GM23338 (cell line): Measurements from ENCODE around the gene PTMA. TPM values are rescaled to one million over a fixed set of nuclear protein-coding genes. Genes with fewer than 3 reads are reported as not detected.

ENCODE experiments used
- ATAC-seq: fragments of 200-7000 bp; cut with Tn5 transposase; 3 replicates; pipeline ENCODE4 v1.9.1; 2020
- DNase-seq: peaks from one replicate; pipeline ENCODE4 v3.0.0-alpha.2; 2015; ENCODE audit warnings: low spot score
- H2AFZ ChIP-seq: fragments of 200-600 bp; sonication (generic); 2 replicates; pipeline ENCODE4 v1.8.0; 2016; ENCODE audit warnings: antibody characterized with exemption, mild to moderate bottlenecking, moderate library complexity
- H3F3A ChIP-seq: fragments of 200-600 bp; sonication (generic); replicated peaks from 2 replicates; pipeline ENCODE4 v1.8.0; 2017; ENCODE audit warnings: antibody characterized with exemption, mixed run types, low read depth
- H3K27ac ChIP-seq: fragments of 200-600 bp; sonication (generic); 2 replicates; pipeline ENCODE4 v1.6.1; 2016; ENCODE audit warnings: low read depth
- H3K27me3 ChIP-seq: fragments of 200-600 bp; sonication (generic); 2 replicates; pipeline ENCODE4 v1.8.0; 2016; ENCODE audit warnings: mild to moderate bottlenecking, mixed run types, moderate library complexity; ENCODE audit not compliant: insufficient read depth
- H3K36me3 ChIP-seq: fragments of 200-600 bp; sonication (generic); 2 replicates; pipeline ENCODE4 v1.8.0; 2016; ENCODE audit warnings: mild to moderate bottlenecking; ENCODE audit not compliant: insufficient read depth
- H3K4me1 ChIP-seq: fragments of 200-600 bp; sonication (generic); 2 replicates; pipeline ENCODE4 v1.8.0; 2016; ENCODE audit warnings: mild to moderate bottlenecking, moderate library complexity; ENCODE audit not compliant: insufficient read depth
- H3K4me2 ChIP-seq: fragments of 200-600 bp; sonication (generic); 2 replicates; pipeline ENCODE4 v1.7.1; 2017; ENCODE audit warnings: mixed run types
- H3K4me3 ChIP-seq: fragments of 200-600 bp; sonication (generic); 2 replicates; pipeline ENCODE4 v1.6.1; 2016; ENCODE audit warnings: mixed run types
- H3K79me2 ChIP-seq: fragments of 200-600 bp; sonication (generic); replicated peaks from 2 replicates; pipeline ENCODE4 v1.8.0; 2017; ENCODE audit warnings: mild to moderate bottlenecking; ENCODE audit not compliant: insufficient read depth
- H3K9me2 ChIP-seq: fragments of 200-600 bp; sonication (generic); 2 replicates; pipeline ENCODE4 v1.8.0; 2017; ENCODE audit not compliant: insufficient read depth
- H4K20me1 ChIP-seq: fragments of 200-600 bp; sonication (generic); replicated peaks from 2 replicates; pipeline ENCODE4 v1.8.0; 2017; ENCODE audit warnings: mild to moderate bottlenecking; ENCODE audit not compliant: insufficient read depth
- H3K27ac Mint-ChIP-seq: 2 replicates; pipeline ENCODE4 v1.8.0; 2020; ENCODE audit warnings: inconsistent platforms, mild to moderate bottlenecking, moderate library complexity, mixed read lengths
- H3K27me3 Mint-ChIP-seq: 3 replicates; pipeline ENCODE4 v1.8.0; 2022; ENCODE audit warnings: low read depth, mild to moderate bottlenecking, moderate library complexity, mixed read lengths, inconsistent platforms; ENCODE audit not compliant: insufficient read depth, poor library complexity
- H3K36me3 Mint-ChIP-seq: 3 replicates; pipeline ENCODE4 v1.8.0; 2021; ENCODE audit warnings: low read depth, mild to moderate bottlenecking, inconsistent platforms, moderate library complexity, mixed read lengths
- H3K4me1 Mint-ChIP-seq: 3 replicates; pipeline ENCODE4 v1.8.0; 2020; ENCODE audit warnings: mild to moderate bottlenecking, inconsistent platforms, mixed read lengths
- H3K4me3 Mint-ChIP-seq: 3 replicates; pipeline ENCODE4 v1.8.0; 2021; ENCODE audit warnings: moderate library complexity, mild to moderate bottlenecking, inconsistent platforms, mixed read lengths
- H3K9me3 Mint-ChIP-seq: 3 replicates; pipeline ENCODE4 v1.8.0; 2020; ENCODE audit warnings: moderate library complexity, mild to moderate bottlenecking, inconsistent platforms, mixed read lengths
- CREB1 ChIP-seq: fragments of 250-450 bp; sonication (Bioruptor Pico); IDR thresholded peaks from 2 replicates; pipeline ENCODE4 v1.5.0; 2020; ENCODE audit warnings: low read depth, mild to moderate bottlenecking, moderate library complexity
- CTCF ChIP-seq, 2 experiments: fragments of 200-600 bp in 1 of 2; sonication (generic) in 1 of 2; conservative IDR thresholded peaks; 2 replicates each; pipeline versions ENCODE4 v1.5.1 to v1.6.1; 2016 to 2017; ENCODE audit warnings: antibody characterized with exemption in 2 of 2, low read depth in 2 of 2, mild to moderate bottlenecking in 2 of 2, moderate library complexity in 1 of 2
- ETS1 ChIP-seq: IDR thresholded peaks from 2 replicates; pipeline ENCODE4 v1.6.1; 2016; ENCODE audit warnings: antibody characterized with exemption
- EZH2 ChIP-seq: fragments of 200-600 bp; sonication (generic); IDR thresholded peaks from one replicate; pipeline ENCODE4 v1.8.0; 2017; ENCODE audit warnings: antibody characterized with exemption, mild to moderate bottlenecking, low read depth; ENCODE audit not compliant: unreplicated experiment
- EZH2phosphoT487 ChIP-seq: fragments of 200-600 bp; sonication (generic); IDR thresholded peaks from one replicate; pipeline ENCODE4 v1.8.1; 2018; ENCODE audit warnings: antibody characterized with exemption; ENCODE audit not compliant: unreplicated experiment
- JUNB ChIP-seq: IDR thresholded peaks from one replicate; pipeline ENCODE4 v1.6.1; 2016; ENCODE audit warnings: antibody characterized with exemption; ENCODE audit not compliant: unreplicated experiment
- NANOG ChIP-seq: IDR thresholded peaks from 2 replicates; pipeline ENCODE4 v1.6.1; 2016; ENCODE audit warnings: antibody characterized with exemption, borderline replicate concordance
- POLR2AphosphoS5 ChIP-seq: IDR thresholded peaks from 2 replicates; pipeline ENCODE4 v1.6.1; 2016; ENCODE audit warnings: antibody characterized with exemption, low read depth
- STAT1 ChIP-seq: IDR thresholded peaks from one replicate; pipeline ENCODE4 v1.6.1; 2016; ENCODE audit warnings: antibody characterized with exemption; ENCODE audit not compliant: unreplicated experiment
- ZNF114 ChIP-seq: fragments of 250-450 bp; sonication (Bioruptor Pico); IDR thresholded peaks from 2 replicates; pipeline ENCODE4 v1.5.0; 2020; ENCODE audit warnings: mild to moderate bottlenecking, moderate library complexity
- ZNF331 ChIP-seq: fragments of 250-450 bp; sonication (Bioruptor Pico); IDR thresholded peaks from 2 replicates; pipeline ENCODE4 v1.5.0; 2020; ENCODE audit warnings: low read depth, mild to moderate bottlenecking, moderate library complexity
- ZNF462 ChIP-seq: fragments of 250-450 bp; sonication (Bioruptor Pico); IDR thresholded peaks from 2 replicates; pipeline ENCODE4 v1.5.0; 2020; ENCODE audit warnings: mild to moderate bottlenecking, moderate library complexity
- polyA plus RNA-seq: library from polyadenylated mRNA; unstranded; fragments of >200 nt; fragmentation: Nextera tagmentation; extraction: Ambion mirVana; gene quantifications from 2 replicates; pipeline ENCODE4 v1.2.1, GENCODE V29; 2016
- total RNA-seq: library from RNA; depleted of rRNA; stranded (reverse); fragments of >200 nt; shearing (Covaris generic); gene quantifications from 2 replicates; pipeline ENCODE4 v1.2.3, GENCODE V29; 2014

Gene PTMA
- total and polyA plus RNA-seq, 2 experiments from 2014 or later, result 1,861 to 8,990 TPM

GRCh38 chr2:231666171-231667095, 41.9 kb upstream of the PTMA start (continued):
- no peak for TF ChIP-seq CTCF (conservative IDR thresholded peaks at IDR 0.05; ENCODE audit: low read depth in 2 of 2)
- no peak for TF ChIP-seq ZNF331 (CRISPR knock-in tag)
- TF ChIP-seq EZH2, result no peak
- peak; percentile 79 for TF ChIP-seq ETS1
- TF ChIP-seq CREB1 (CRISPR knock-in tag), result no peak
- no peak for TF ChIP-seq NANOG
- no peak for TF ChIP-seq EZH2phosphoT487
- no peak for TF ChIP-seq JUNB
- peak; percentile 72; the same call in 1 of the 2 replicates for TF ChIP-seq POLR2AphosphoS5

GRCh38 chr2:231667096-231667427, 41.3 kb upstream of the PTMA start:
- no peak overlapping the region for H2AFZ ChIP-seq
- H3K27me3 ChIP-seq, result no peaks in the 10 kb centered on the region
- Mint-ChIP-seq H3K27ac (peak overlapping the region; percentile 99), H3K9me3 (peaks cover 4% of the 10 kb centered on the region; the same call in 1 of the 3 replicates), H3K4me1 (peaks cover 41% of the 10 kb centered on the region), H3K36me3 (peaks cover 3% of the 10 kb centered on the region; the same call in 1 of the 3 replicates), H3K27me3 (peaks cover 21% of the 10 kb centered on the region), H3K4me3 (peak overlapping the region; percentile 69)
- DNase-seq (no peak), ATAC-seq (no peak)
- no peaks in the 10 kb centered on the region for H3K9me2 ChIP-seq
- H3F3A ChIP-seq, result peaks cover 44% of the 10 kb centered on the region
- peak overlapping the region; percentile 41; the same call in 1 of the 2 replicates for H3K4me3 ChIP-seq
- peaks cover 38% of the 10 kb centered on the region for H3K4me1 ChIP-seq
- no peaks in the 10 kb centered on the region for H3K36me3 ChIP-seq
- H3K79me2 ChIP-seq, result no peaks in the 10 kb centered on the region
- H3K27ac ChIP-seq, result peak overlapping the region; percentile 99
- H3K4me2 ChIP-seq, result peak overlapping the region; percentile 75
- no peaks in the 10 kb centered on the region for H4K20me1 ChIP-seq
- no peak for TF ChIP-seq POLR2AphosphoS5
- TF ChIP-seq NANOG, result no peak
- no peak for TF ChIP-seq ZNF114 (CRISPR knock-in tag)
- no peak for TF ChIP-seq JUNB
- TF ChIP-seq EZH2phosphoT487, result no peak
- no peak for TF ChIP-seq ZNF331 (CRISPR knock-in tag)
- no peak for TF ChIP-seq ZNF462
- no peak for TF ChIP-seq STAT1
